B cell (primary cell): ENCODE data around the gene ACADM. TPM values are rescaled to one million over a fixed set of nuclear protein-coding genes. Genes with fewer than 3 reads are reported as not detected.
"Not testable (repeated sequence)": the region's sequence is repeated elsewhere in the genome, so short reads cannot be mapped to it uniquely, and the experiment has no call there.

Experiments
- ATAC-seq: fragments of 200-7000 bp; cut with Tn5 transposase; one replicate; pipeline ENCODE4 v1.10.0; 2021; ENCODE audit warnings: low read depth, mild to moderate bottlenecking, moderate number of reproducible peaks, moderate library complexity
- CTCF ChIA-PET: fragments of 350-600 bp; sonication (Branson Sonifier 250); formaldehyde crosslinking; loops from one replicate; lab custom pipeline; 2021; ENCODE audit warnings: antibody characterized with exemption, inconsistent platforms; lab: Charles Lee
- POLR2A ChIA-PET: fragments of 350-600 bp; sonication (Branson Sonifier 250); formaldehyde crosslinking; loops from one replicate; lab custom pipeline; 2021; ENCODE audit warnings: antibody characterized with exemption; lab: Charles Lee
- DNase-seq: peaks from one replicate; pipeline ENCODE4 v3.0.0; 2013
- H2AFZ ChIP-seq: 2 replicates; pipeline ENCODE4 v1.6.1; 2012; ENCODE audit warnings: mild to moderate bottlenecking, low read depth, low read length; ENCODE audit not compliant: insufficient read depth, poor library complexity, severe bottlenecking
- H3K27ac ChIP-seq, 2 donors: 1 replicate in 1 of 2; 2 replicates in 1 of 2; pipeline ENCODE4 v1.5.1; 2012 to 2013; ENCODE audit warnings: low read length in 2 of 2, mild to moderate bottlenecking in 2 of 2, moderate library complexity in 1 of 2
- H3K27me3 ChIP-seq, 4 experiments: fragments of 200-600 bp in 1 of 4; sonication (generic) in 1 of 4; replicated peaks in 1 of 4; 1 replicate in 2 of 4; 2 replicates in 2 of 4; pipeline versions ENCODE4 v1.6.1 to v1.7.0; 2013 to 2016; ENCODE audit warnings: low read length in 3 of 4, mild to moderate bottlenecking in 2 of 4, mixed read lengths in 1 of 4, moderate library complexity in 1 of 4; ENCODE audit not compliant: insufficient read depth in 4 of 4, control insufficient read depth in 3 of 4; ENCODE audit errors: control extremely low read depth in 1 of 4
- H3K36me3 ChIP-seq, 2 experiments: replicated peaks in 1 of 2; 1 replicate in 1 of 2; 2 replicates in 1 of 2; pipeline versions ENCODE4 v1.6.1 to v1.7.1; 2013; ENCODE audit warnings: low read length in 1 of 2; ENCODE audit not compliant: insufficient read depth in 2 of 2, control insufficient read depth in 1 of 2; ENCODE audit errors: control extremely low read depth in 1 of 2, extremely low read depth in 1 of 2
- H3K4me1 ChIP-seq, 2 donors: fragments of 200-600 bp in 1 of 2; sonication (generic) in 1 of 2; 1 replicate in 1 of 2; 2 replicates in 1 of 2; pipeline versions ENCODE4 v1.5.1 to v1.6.1; 2013 to 2017; ENCODE audit warnings: low read length in 2 of 2; ENCODE audit not compliant: control insufficient read depth in 2 of 2, insufficient read depth in 2 of 2
- H3K4me2 ChIP-seq: replicated peaks from 2 replicates; pipeline ENCODE3; 2012; ENCODE audit warnings: mild to moderate bottlenecking, low read depth, low read length; ENCODE audit not compliant: poor library complexity, severe bottlenecking
- H3K4me3 ChIP-seq, 5 experiments: fragments of 200-600 bp in 1 of 5; sonication (generic) in 1 of 5; 1 replicate in 3 of 5; 2 replicates in 2 of 5; pipeline versions ENCODE4 v1.5.1 to v1.7.0; 2011 to 2016; ENCODE audit warnings: low read length in 4 of 5, mild to moderate bottlenecking in 4 of 5, low read depth in 2 of 5, control low read depth in 1 of 5, moderate library complexity in 1 of 5; ENCODE audit not compliant: insufficient read depth in 1 of 5; ENCODE audit errors: control extremely low read depth in 1 of 5, extremely low read depth in 1 of 5
- H3K79me2 ChIP-seq: fragments of 200-600 bp; sonication (generic); one replicate; pipeline ENCODE4 v1.6.0; 2016; ENCODE audit warnings: low read length; ENCODE audit not compliant: control insufficient read depth, insufficient read depth
- H3K9ac ChIP-seq: fragments of 200-600 bp; sonication (generic); 2 replicates; pipeline ENCODE4 v1.6.1; 2017; ENCODE audit warnings: mild to moderate bottlenecking, low read length, moderate library complexity
- H3K9me3 ChIP-seq, 3 donors: one replicate each; pipeline versions ENCODE4 v1.6.1 to v1.7.1; 2013; ENCODE audit warnings: low read length in 2 of 3; ENCODE audit not compliant: control insufficient read depth in 2 of 3, insufficient read depth in 1 of 3; ENCODE audit errors: control extremely low read depth in 1 of 3
- H4K20me1 ChIP-seq: 2 replicates; pipeline ENCODE4 v1.6.0; 2012; ENCODE audit warnings: mild to moderate bottlenecking, low read length; ENCODE audit not compliant: insufficient read depth, control insufficient read depth, poor library complexity, severe bottlenecking
- H3K27ac Mint-ChIP-seq: one replicate; pipeline ENCODE4 v1.8.0; 2021; ENCODE audit warnings: mixed read lengths
- H3K27me3 Mint-ChIP-seq: one replicate; pipeline ENCODE4 v1.8.0; 2021; ENCODE audit warnings: mixed read lengths
- H3K4me1 Mint-ChIP-seq: one replicate; pipeline ENCODE4 v1.8.0; 2021; ENCODE audit warnings: mixed read lengths
- H3K4me3 Mint-ChIP-seq: one replicate; pipeline ENCODE4 v1.8.0; 2021; ENCODE audit warnings: mixed read lengths
- H3K9me3 Mint-ChIP-seq: one replicate; pipeline ENCODE4 v1.8.0; 2022; ENCODE audit warnings: mixed read lengths; ENCODE audit not compliant: insufficient read depth
- WGBS: methylation state at CpG from one replicate; pipeline ENCODE4 v1.1.5; 2013; ENCODE audit warnings: missing lambda C conversion rate; ENCODE audit not compliant: insufficient coverage; 5-methylcytosine and 5-hydroxymethylcytosine counted together
- intact Hi-C: fragments of 100-400 bp; cut with micrococcal nuclease; formaldehyde crosslinking; loops from one replicate; pipeline ENCODE4 v1.10.0; 2022
- polyA plus RNA-seq: library from polyadenylated mRNA; depleted of rRNA; stranded (reverse); fragments of >200 nt; gene quantifications from 2 replicates; pipeline ENCODE4 v1.2.3, GENCODE V29; 2012
- total RNA-seq, 2 donors: library from RNA; stranded (reverse); fragments of 120-200 nt in 1 of 2; gene quantifications; 1 replicate in 1 of 2; 2 replicates in 1 of 2; pipeline versions ENCODE4 v1.2.3 to v1.2.4, GENCODE V29; 2013 to 2022

ACADM gene
- total and polyA plus RNA-seq, 2 donors (not counting 1 experiment from before 2014, with no cell fraction given): 16.4 to 53.3 TPM

- H3K4me1 ChIP-seq, intact Hi-C loops, H3K4me3 ChIP-seq, H3K27ac Mint-ChIP-seq, ATAC-seq, H3K9me3 Mint-ChIP-seq, H3K4me2 ChIP-seq, H3K27ac ChIP-seq, H3K27me3 Mint-ChIP-seq, POLR2A ChIA-PET, DNase-seq, H3K27me3 ChIP-seq, H3K36me3 ChIP-seq, H3K4me3 Mint-ChIP-seq, H3K4me1 Mint-ChIP-seq, CTCF ChIA-PET, H3K79me2 ChIP-seq, H4K20me1 ChIP-seq, H3K9ac ChIP-seq, H2AFZ ChIP-seq: not testable (repeated sequence)
- WGBS: no CpG with 5 or more reads among the region's 5 CpGs
- peaks cover 0 to 11% (median 0%) of the 10 kb centered on the region in 3 donors for H3K9me3 ChIP-seq
Observed at GRCh38 chr1:75778694-75779093, 54.2 kb downstream of the ACADM start.

- H3K9me3 Mint-ChIP-seq, H3K27ac Mint-ChIP-seq, POLR2A ChIA-PET, H3K36me3 ChIP-seq, H3K79me2 ChIP-seq, H3K4me3 Mint-ChIP-seq, ATAC-seq, CTCF ChIA-PET, H3K4me3 ChIP-seq, intact Hi-C loops, H3K27ac ChIP-seq, H3K4me1 ChIP-seq, H3K27me3 Mint-ChIP-seq, H3K27me3 ChIP-seq, H3K4me2 ChIP-seq, H3K9ac ChIP-seq, H2AFZ ChIP-seq, H4K20me1 ChIP-seq, DNase-seq: not testable (repeated sequence)
- 94% methylated on average over 2 of the region's 4 CpGs for WGBS
- peaks cover 0 to 11% (median 0%) of the 10 kb centered on the region in 3 donors for H3K9me3 ChIP-seq
- peaks cover 14% of the 10 kb centered on the region for H3K4me1 Mint-ChIP-seq
Observed at GRCh38 chr1:75780183-75780582, 55.7 kb downstream of the ACADM start.

GRCh38 chr1:75783920-75784319 is 59.4 kb downstream of the ACADM start:
- ATAC-seq, H3K9ac ChIP-seq, CTCF ChIA-PET, DNase-seq, H2AFZ ChIP-seq, H3K27me3 Mint-ChIP-seq, H3K9me3 ChIP-seq, H3K9me3 Mint-ChIP-seq, intact Hi-C loops, POLR2A ChIA-PET, H3K4me2 ChIP-seq, H3K27me3 ChIP-seq: not testable (repeated sequence)
- Histone ChIP-seq H3K79me2 (peaks cover 30% of the 10 kb centered on the region), H3K27ac (peak overlapping the region; percentile 77 to 90), H3K4me1 (peaks cover 26 to 32% of the 10 kb centered on the region in 2 donors), H3K36me3 (peaks cover 1 to 12% of the 10 kb centered on the region in 2 experiments), H4K20me1 (peaks cover 21% of the 10 kb centered on the region), H3K4me3 (peak overlapping the region in 1 of 5 experiments; percentile 95)
- Mint-ChIP-seq H3K4me3 (peak overlapping the region; percentile 76), H3K27ac (peak overlapping the region; percentile 91), H3K4me1 (peaks cover 37% of the 10 kb centered on the region)
- no CpG with 5 or more reads among the region's 4 CpGs for WGBS
